GM18498 (cell line): ENCODE measurements around the gene DHX9.

Source experiments
- ATAC-seq: cut with Tn5 transposase; IDR thresholded peaks from one replicate; pipeline ENCODE4 v1.9.1; 2021; ENCODE audit warnings: mild to moderate bottlenecking, moderate library complexity; ENCODE audit not compliant: unreplicated experiment

DHX9 gene

DNA sequence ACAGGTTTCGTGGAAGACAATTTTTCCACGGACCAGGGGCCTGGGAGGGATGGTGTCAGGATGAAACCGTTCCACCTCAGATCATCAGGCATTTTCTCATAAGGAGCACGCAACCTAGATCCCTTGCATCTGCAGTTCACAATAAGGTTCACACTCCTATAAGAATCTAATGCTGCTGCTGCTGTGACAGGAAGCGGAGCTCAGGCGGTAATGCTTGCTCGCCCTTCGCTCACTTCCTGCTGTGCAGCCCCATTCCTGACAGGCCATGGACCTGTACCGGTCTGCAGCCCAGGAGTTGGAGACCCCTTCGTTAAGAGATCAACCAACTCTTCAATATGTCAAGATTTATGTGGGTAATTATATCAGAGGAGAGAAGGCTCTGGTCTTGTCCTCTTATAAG lies 3.3 kb upstream of the DHX9 start:
- ATAC-seq, result no peak

DNA sequence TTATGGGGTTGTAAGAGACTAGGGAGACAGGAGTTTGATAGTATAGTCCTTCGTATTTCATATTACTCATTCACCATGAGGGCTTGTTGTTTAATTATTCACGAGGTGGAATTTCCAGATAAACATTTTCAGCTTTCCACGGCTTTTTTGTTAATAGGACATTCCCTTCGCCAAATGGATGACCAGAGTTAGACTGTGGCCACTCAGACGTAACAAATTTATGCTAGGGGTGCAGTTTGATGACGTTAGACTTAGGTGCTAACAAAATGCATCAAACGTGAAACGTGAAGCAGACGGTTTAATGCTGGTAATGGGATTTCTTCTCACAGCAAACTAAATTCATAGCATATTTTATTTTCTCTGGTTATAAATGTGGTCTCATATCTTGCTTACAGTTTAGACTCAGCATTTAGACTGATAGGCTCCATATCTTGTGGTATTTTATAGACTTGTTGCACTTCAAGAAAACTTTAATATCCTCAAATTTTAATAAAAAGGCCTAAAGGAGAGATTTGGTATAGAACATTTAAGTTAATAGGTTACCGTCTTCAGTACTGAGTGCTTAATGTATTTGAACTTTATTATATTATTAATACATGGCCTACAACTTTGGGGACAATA lies 2.3 kb downstream of the DHX9 start:
- no peak for ATAC-seq

DNA sequence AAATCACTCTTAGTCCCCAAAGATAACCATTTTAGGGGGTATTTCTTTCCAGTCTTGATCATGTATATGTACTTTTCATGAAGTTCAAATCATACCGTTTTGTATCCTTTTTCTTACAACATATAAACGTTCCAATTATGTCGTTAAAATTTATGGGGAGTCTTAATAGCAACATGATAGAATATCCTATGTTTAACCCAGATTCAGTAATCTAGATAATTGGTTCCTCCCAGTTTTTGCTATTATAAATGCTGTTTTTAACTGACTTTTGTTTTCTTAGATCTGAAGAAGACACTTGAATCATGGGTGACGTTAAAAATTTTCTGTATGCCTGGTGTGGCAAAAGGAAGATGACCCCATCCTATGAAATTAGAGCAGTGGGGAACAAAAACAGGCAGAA lies 3.1 kb downstream of the DHX9 start:
- no peak for ATAC-seq

DNA sequence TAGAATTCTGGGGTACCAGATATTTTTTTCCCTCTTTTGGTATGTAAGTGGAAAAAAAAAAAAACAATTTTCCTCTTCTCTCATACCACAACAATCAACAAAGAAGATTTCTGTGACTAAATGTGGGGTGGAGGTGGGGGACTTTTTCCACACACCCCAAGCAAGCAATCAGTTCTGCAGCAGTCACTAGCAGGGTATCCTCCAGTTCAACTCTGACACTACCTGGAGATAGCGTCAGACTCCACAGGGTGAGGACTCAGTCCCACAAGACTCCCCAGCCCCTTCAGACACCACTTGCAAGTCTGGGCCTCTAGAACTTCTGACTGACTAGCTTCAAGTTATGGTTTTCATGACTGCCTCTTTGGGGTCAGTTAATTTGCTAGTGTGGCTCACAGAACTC lies 6.2 kb downstream of the DHX9 start:
- no peak for ATAC-seq

DNA sequence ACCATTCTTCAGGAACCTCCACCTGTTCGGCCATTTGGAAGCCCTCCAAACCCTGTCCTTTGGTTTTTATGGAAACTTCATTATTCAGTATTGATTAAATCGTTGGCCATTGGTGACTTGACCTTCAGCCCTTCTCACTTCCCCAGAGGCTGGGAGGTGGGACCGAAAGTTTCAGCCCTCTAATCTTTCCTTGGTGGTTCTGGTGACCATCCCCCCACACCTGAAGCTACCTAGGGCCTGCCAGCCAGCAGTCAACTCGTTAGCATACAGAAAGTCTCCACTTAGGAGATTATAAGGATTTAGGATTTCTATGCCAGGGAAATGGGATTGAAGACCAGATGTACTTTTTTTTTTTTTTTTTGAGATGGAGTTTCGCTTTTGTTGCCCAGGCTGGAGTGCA lies 6.7 kb downstream of the DHX9 start:
- ATAC-seq, result no peak

DNA sequence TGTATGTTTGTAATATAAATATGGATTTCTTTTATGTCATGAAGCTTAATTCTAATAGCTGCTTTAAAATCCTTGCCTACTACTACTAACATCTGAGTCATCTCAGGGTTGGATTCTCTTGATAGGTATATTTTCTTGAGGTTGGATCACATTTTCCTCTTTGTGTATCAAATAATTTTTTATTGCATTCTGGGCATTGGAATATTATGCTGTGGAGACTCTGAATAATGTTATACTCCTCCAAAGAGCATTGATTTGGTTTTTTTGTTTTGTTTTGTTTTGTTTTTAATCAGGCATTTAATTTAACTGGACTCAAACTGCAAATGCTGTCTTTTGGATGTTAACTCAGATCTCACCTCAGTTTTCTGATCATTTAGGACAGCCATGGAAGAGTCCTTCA lies 8.0 kb downstream of the DHX9 start:
- ATAC-seq, result no peak

DNA sequence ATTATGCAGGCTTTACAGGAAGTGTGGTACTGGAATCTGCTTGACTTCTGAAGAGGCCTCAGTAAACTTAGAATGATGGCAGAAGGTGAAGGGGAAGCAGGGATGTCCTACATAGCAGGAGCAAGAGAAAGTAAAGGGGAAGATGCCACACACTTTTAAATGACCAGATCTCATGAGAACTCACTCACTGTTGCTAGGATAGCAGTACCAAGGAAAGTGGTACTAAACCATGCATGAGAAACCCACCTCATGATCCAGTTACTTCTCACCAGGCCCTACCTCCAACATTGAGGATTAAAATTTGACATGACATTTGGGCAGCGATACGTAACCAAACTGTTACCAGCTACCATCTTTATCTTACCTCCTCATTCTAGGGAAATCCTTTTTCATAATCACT lies 9.6 kb downstream of the DHX9 start:
- no peak for ATAC-seq

DNA sequence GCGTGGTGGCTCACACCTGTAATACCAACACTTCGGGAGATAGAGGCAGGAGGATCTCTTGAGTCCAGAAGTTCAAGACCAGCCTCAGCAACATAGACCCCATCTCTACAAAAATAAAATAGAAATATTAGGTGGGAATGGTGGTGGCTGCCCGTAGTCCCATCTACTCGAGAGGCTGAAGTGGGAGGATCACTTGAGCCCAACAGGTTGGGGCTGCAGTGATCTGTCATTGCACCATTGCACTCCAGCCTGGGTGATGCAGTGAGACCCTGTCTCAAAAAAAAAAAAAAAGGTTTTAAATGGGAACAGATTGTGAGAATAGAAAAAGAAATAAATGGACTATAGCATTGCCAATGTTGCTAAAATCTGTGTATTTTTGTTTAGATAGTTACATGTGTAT lies 11.2 kb downstream of the DHX9 start:
- no peak for ATAC-seq

DNA sequence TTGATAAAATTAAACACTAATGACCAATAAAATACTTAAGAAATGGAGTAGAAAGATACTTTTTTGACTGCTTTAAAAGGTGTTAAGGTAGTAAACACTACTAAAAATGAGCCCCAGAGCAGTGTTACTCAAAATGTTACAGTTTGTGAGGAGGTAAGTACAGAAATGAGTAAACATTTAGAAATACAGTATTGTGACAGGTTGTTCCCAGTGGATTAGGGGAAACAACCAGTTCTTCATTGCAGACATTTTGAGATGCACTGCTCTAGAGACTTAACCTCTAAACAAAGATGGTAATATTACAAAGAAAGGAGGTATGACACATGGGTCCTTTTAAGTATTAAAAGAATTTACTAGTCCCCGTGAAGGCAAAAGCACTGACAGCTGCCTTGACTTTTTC lies 12.7 kb downstream of the DHX9 start:
- no peak for ATAC-seq

DNA sequence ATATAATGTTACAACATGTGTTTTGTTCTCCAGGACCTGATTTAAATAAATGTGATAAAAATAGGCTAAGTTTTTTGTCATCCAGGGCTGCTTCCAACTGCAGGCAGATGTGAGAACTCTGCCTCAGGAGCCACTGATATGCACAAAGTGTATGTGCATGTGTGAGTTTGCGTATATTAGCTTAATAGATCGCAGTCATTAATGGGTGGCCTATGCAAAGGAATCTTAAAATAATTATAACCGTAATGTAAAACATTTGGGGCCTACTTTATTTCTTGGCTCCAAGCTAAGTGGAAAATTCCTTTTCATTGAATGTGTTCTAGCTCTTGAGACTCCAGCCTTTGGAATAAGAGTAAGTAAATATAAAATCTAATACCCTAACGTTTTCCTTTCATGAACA lies 16.8 kb downstream of the DHX9 start:
- ATAC-seq, result no peak

DNA sequence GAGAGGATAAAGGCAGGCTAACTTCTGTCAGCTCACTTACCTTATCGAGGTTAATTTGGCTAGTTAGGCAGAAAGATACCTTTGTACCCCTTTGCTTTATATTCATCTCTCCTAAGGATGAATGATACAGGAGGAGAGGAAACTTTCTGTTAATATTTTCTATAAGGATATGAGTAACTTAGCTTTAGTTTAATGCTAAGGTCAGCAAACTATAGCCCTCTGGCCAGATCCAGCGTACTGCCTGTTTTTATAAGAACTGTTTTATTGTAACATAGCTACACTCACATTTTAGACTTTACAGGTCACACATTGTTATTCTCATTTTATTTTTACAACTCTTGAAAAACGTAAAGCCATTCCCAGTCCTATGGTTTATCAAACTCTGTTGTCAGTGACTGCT lies 18.1 kb downstream of the DHX9 start:
- ATAC-seq, result no peak

DNA sequence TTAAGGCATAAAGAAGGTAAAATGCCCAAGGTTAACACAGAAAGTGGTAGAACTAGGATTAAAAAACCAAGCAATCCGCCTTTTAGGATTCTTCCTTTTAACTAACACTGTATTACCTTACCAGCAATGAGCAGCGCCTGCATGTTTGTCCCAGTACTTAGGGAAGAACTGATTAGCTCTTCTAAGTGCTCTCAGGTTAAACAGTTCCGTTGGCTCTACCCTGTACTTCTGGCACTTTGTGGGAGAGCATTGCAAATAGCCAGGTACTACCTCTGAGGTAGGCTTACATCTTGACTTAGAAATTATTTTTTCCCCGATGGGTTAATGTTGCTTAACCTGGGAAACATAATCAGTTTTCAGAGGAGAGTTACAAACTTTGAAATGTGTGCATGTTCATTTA lies 21.5 kb downstream of the DHX9 start:
- ATAC-seq, result no peak

DNA sequence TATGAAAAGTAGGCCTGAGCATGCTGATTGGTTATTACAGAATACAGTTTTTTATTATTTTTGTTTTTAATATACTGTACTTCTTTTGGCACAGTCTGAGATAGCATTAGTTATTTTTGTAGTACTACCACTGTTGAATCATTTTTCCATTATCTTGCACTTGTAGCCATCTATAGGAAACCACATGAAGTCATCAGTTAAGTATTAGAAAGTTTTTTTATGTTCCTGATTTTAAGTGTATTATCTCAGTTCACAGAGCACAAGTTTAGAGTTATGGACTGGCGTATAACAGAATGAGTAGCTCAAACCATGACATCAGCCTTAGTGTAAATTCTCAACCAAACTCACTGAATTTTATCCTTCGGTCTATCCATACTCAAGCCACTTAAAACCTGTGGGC lies 22.8 kb downstream of the DHX9 start:
- no peak for ATAC-seq

DNA sequence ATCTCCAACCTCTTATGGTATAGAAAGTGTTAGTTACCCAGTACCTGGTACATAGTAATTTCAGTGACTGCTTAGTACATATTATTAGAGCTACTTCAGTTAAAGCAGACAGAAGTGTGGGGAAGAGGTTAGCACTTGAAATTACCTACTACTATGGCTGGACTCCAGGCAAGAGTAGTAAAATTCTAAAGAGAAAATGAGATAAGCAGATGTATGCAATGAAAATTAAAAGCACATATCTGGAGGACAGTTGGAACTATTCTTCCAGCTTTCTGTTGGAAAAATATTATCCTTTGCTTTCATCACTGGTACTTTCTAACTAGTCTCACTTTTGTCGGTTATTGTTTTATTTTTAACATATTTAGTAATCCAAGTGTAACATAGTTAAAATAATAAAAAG lies 23.7 kb downstream of the DHX9 start:
- no peak for ATAC-seq

DNA sequence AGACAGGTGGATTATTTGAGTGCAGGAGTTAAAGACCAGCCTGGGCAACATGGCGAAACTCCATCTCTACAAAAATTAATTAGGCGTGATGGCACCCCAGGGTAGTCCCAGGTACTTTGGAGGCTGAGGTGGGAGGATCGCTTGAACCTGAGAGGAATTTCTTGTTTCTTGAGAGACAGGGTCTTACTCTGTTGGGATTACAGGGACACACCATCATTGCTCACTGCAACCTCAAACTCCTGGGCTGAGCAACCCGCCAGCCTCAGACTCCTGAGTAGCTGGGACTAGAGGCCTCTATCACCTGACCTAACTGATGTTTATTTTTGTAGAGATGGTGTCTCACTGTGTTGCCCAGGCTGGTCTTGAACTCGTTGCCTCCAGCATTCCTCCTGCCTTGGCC lies 24.8 kb downstream of the DHX9 start:
- ATAC-seq, result no peak

DNA sequence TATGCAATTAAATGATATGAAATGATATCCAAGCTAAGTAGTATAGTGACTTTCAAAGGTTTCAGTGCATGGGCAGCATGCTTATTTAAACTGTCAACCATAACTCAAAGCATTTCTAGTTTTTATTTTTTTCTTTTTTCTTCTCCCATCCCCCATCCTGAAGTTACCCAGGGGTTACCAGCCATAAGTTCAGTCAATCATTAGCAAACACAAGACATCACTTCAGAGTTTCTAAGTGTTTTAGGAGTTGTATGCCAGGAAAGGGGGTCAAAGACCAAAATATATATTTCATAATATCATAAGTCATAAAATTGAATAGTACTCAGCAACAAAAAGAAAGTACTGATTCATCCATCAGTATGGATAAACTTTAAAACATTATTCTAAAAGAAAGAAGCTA lies 28.7 kb downstream of the DHX9 start:
- ATAC-seq, result no peak

DNA sequence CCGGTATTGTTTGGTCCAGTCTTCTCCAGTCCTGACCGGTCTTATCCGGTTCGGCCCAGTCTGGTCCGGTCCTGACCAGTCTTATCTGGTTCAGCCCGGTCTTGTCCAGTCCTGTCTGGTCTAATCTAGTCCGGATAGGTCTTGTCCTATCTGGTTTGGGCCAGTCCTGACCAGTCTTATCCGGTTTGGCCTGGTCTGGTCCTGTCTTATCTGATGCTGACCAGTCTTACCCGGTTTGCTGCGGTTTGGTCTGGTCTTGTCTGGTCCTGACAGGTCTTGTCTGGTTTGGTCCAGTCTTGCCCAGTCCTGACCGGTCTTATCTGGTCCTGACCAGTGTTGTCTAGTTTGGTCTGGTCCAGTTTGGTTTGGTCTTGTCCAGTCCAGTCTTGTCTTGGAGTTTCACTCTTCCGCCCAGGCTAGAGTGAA lies 30.1 kb downstream of the DHX9 start:
- no peak for ATAC-seq

DNA sequence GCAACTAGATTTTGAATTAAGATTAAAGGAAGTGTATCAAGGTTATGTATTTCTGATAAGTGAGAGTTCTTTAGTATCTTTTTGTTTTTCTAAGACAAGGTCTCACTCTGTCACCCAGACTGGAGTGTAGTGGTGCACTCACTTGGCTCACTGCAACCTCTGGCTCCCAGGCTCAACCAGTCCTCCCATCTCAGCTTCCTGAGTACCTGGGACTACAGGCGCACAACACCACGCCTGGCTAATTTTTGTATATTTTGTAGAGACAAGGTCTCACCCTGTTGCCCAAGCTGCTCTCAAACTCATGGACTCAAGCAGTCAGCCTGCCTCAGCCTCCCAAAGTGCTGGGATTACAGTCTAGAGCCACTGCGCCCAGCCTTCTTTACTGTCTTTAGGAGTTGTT lies 33.7 kb downstream of the DHX9 start:
- no peak for ATAC-seq

DNA sequence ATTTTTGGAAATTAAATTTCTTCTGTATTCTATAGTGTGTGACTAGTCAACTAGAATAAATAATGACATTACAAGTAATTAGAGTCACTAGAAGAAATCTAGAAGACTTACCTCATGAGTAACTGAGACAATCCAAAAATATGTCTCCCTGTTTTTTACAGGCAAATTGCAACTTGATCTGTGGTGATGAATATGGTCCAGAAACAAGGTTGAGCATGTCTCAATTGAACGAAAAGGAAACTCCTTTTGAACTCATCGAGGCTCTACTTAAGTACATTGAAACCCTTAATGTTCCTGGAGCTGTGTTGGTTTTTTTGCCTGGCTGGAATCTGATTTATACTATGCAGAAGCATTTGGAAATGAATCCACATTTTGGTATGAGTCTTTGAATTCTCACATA lies 36.7 kb downstream of the DHX9 start:
- ATAC-seq, result no peak

DNA sequence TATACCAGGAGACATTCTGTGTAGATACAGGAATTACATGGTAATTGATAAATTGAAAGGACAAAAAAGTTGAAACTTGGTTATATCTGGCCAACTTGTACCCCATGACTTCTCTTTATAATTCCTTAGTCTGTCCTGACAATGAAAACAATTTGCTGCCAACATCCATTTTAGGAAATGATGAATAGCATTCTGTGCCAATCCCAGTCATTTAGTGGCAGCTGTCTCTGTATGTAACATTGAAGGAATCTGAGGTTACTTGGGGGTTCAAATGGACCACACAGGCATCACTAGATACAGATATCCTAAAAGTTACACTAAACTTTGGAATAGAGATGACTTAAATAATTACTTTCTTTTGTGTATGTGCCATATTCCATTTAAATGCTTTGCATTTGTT lies 38.2 kb downstream of the DHX9 start:
- no peak for ATAC-seq

DNA sequence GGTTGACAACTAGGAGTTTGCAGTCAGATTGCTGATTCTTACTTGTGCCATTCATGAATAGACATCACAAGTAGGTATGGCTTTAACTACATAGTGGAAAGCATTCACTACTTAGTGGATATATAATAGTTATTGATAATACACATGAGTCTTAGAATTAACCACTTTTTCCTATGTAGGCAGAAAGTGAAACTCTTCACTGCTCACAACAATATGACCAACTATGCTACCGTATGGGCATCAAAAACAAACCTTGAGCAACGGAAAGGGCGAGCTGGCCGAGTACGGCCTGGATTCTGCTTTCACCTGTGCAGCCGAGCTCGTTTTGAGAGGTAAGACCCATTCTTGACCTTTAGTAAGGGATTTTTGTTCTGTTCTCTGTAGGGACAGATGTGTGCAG lies 38.7 kb downstream of the DHX9 start:
- no peak for ATAC-seq

DNA sequence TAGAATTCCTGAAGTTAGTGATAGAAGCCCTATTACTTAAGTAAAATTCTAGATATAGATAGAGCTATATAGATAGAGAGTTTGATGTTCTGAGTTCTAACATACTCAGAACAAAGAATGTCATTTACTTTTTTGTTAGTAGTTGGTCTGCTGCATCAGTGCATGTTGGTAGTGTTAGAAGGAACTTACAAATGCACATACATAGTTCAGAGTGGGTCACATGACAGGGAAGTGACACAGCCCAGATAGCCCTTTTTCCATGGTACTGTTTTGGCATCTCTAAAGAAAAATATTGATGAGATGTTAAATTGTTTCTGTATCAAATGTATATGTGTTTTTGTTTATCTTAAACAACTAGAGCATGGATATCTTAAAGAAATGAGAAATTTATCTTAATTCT lies 45.7 kb downstream of the DHX9 start:
- no peak for ATAC-seq

DNA sequence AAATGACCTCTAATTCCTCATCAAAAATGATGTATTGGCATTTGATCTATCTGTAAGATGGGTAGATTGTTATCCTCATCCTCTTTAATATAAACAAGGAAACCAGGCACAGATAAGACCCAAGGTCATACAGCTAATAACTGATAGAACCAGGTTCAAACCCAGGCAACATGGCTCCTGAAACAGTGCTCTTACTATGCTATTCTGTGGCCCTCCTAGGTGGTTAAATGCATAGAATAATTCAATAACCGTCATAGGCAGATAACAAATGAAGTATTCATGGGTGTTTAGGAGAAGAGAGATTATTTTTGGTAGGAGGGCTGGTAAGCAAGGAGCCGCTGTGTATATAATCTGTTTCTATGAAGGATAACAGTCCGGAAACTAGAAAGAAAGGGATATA lies 46.4 kb downstream of the DHX9 start:
- ATAC-seq, result no peak

DNA sequence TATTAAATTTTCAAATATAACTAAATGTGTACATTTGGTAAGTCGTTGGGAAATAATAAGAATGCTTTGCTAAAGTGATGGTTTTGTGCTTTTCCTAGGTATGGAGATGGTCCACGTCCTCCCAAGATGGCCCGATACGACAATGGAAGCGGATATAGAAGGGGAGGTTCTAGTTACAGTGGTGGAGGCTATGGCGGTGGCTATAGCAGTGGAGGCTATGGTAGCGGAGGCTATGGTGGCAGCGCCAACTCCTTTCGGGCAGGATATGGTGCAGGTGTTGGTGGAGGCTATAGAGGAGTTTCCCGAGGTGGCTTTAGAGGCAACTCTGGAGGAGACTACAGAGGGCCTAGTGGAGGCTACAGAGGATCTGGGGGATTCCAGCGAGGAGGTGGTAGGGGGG lies 47.8 kb downstream of the DHX9 start:
- no peak for ATAC-seq
